HEK293 (cell line): ENCODE data around the gene MCTP1.

Experiments used
- ELK4 ChIP-seq: IDR thresholded peaks from 2 replicates; pipeline ENCODE4 v1.6.1; 2011; ENCODE audit warnings: mild to moderate bottlenecking, low read depth, low read length, borderline replicate concordance
- ZBTB21 ChIP-seq: fragments of 450-650 bp; formaldehyde crosslinking; IDR thresholded peaks from 2 replicates; pipeline ENCODE4 v1.5.1; 2017; ENCODE audit warnings: missing biosample characterization, missing genetic modification characterization

GRCh38 chr5:94690778-94691177 is 594.1 kb downstream of the MCTP1 start:
- TF ChIP-seq ELK4 = no peak
- no peak for TF ChIP-seq ZBTB21 (tag by site-specific recombination)
